DOHH2 (cell line): Measurements from ENCODE around the gene ITPR1.

ENCODE experiments used
- H3F3A ChIP-seq: fragments of 200-600 bp; sonication (generic), shearing (Covaris generic); 2 replicates; pipeline ENCODE4 v1.6.0; 2016; ENCODE audit warnings: antibody characterized with exemption, mild to moderate bottlenecking; ENCODE audit not compliant: control insufficient read depth, insufficient read depth
- H3K27ac ChIP-seq: fragments of 200-600 bp; sonication (generic); 2 replicates; pipeline ENCODE4 v1.5.1; 2014; ENCODE audit warnings: low read depth, mild to moderate bottlenecking, low read length, moderate library complexity
- H3K27me3 ChIP-seq: fragments of 200-600 bp; sonication (generic); 2 replicates; pipeline ENCODE4 v1.6.1; 2014; ENCODE audit warnings: mild to moderate bottlenecking, low read length, mixed read lengths; ENCODE audit not compliant: control insufficient read depth
- H3K36me3 ChIP-seq: fragments of 200-600 bp; sonication (generic); 2 replicates; pipeline ENCODE4 v1.6.1; 2014; ENCODE audit warnings: mild to moderate bottlenecking, low read length, moderate library complexity, mixed read lengths; ENCODE audit not compliant: control insufficient read depth
- H3K4me1 ChIP-seq: fragments of 200-600 bp; sonication (generic); 2 replicates; pipeline ENCODE4 v1.6.1; 2014; ENCODE audit warnings: mild to moderate bottlenecking, low read length, mixed read lengths; ENCODE audit not compliant: control insufficient read depth
- H3K4me2 ChIP-seq: fragments of 200-600 bp; sonication (generic); 2 replicates; pipeline ENCODE4 v1.6.0; 2014; ENCODE audit warnings: mild to moderate bottlenecking, low read length, moderate library complexity
- H3K4me3 ChIP-seq: fragments of 200-600 bp; sonication (generic); 2 replicates; pipeline ENCODE4 v1.5.1; 2014; ENCODE audit warnings: mild to moderate bottlenecking, low read length, mixed read lengths
- H3K79me2 ChIP-seq: fragments of 200-600 bp; sonication (generic); 2 replicates; pipeline ENCODE4 v1.6.1; 2014; ENCODE audit warnings: mild to moderate bottlenecking, low read length, mixed read lengths; ENCODE audit not compliant: control insufficient read depth
- H3K9me2 ChIP-seq: fragments of 200-600 bp; sonication (generic); replicated peaks from 2 replicates; pipeline ENCODE4 v1.6.1; 2014; ENCODE audit warnings: mild to moderate bottlenecking, low read length, mixed read lengths; ENCODE audit not compliant: control insufficient read depth
- H3K9me3 ChIP-seq: fragments of 200-600 bp; sonication (generic); 2 replicates; pipeline ENCODE4 v1.6.1; 2014; ENCODE audit warnings: antibody characterized with exemption, low read length, mixed read lengths; ENCODE audit not compliant: control insufficient read depth, insufficient read depth
- H4K20me1 ChIP-seq: fragments of 200-600 bp; sonication (generic); 2 replicates; pipeline ENCODE4 v1.6.0; 2014; ENCODE audit warnings: low read depth, mild to moderate bottlenecking, antibody characterized with exemption, low read length, moderate library complexity; ENCODE audit not compliant: control insufficient read depth, insufficient read depth
- CTCF ChIP-seq: fragments of 200-600 bp; sonication (generic); IDR thresholded peaks from one replicate; pipeline ENCODE4 v1.5.1; 2014; ENCODE audit warnings: antibody characterized with exemption, mild to moderate bottlenecking, low read depth, low read length; ENCODE audit not compliant: poor library complexity, severe bottlenecking
- EZH2phosphoT487 ChIP-seq: fragments of 200-600 bp; sonication (generic); IDR thresholded peaks from 2 replicates; pipeline ENCODE4 v1.6.1; 2017; ENCODE audit warnings: borderline replicate concordance, mild to moderate bottlenecking, antibody characterized with exemption, low read length, moderate library complexity, mixed read lengths

ITPR1 gene

GRCh38 chr3:4497843-4498324 lies 4.7 kb downstream of the ITPR1 start:
- H3K9me3 ChIP-seq = no peaks in the 10 kb centered on the region
- TF ChIP-seq CTCF (no peak), EZH2phosphoT487 (no peak)
- H3K27ac ChIP-seq = no peak overlapping the region
- H4K20me1 ChIP-seq = no peaks in the 10 kb centered on the region
- no peaks in the 10 kb centered on the region for H3K27me3 ChIP-seq
- H3K4me1 ChIP-seq = peaks cover 50% of the 10 kb centered on the region
- H3K36me3 ChIP-seq = peaks cover 35% of the 10 kb centered on the region
- H3K79me2 ChIP-seq = peaks cover 34% of the 10 kb centered on the region
- H3K4me3 ChIP-seq = no peak overlapping the region
- peaks cover 22% of the 10 kb centered on the region for H3F3A ChIP-seq
- H3K9me2 ChIP-seq = no peaks in the 10 kb centered on the region
- no peak overlapping the region for H3K4me2 ChIP-seq

GRCh38 chr3:4498446-4498845 lies 5.3 kb downstream of the ITPR1 start:
- TF ChIP-seq CTCF = no peak
- no peak for TF ChIP-seq EZH2phosphoT487
- peaks cover 37% of the 10 kb centered on the region for H3K36me3 ChIP-seq
- no peak overlapping the region for H3K4me3 ChIP-seq
- peaks cover 22% of the 10 kb centered on the region for H3F3A ChIP-seq
- H3K9me3 ChIP-seq = no peaks in the 10 kb centered on the region
- H3K79me2 ChIP-seq = peaks cover 33% of the 10 kb centered on the region
- H3K4me2 ChIP-seq = no peak overlapping the region
- peaks cover 56% of the 10 kb centered on the region for H3K4me1 ChIP-seq
- no peak overlapping the region for H3K27ac ChIP-seq
- no peaks in the 10 kb centered on the region for H3K9me2 ChIP-seq
- no peaks in the 10 kb centered on the region for H3K27me3 ChIP-seq
- H4K20me1 ChIP-seq = no peaks in the 10 kb centered on the region

GRCh38 chr3:4501437-4501836 lies 8.3 kb downstream of the ITPR1 start:
- peaks cover 28% of the 10 kb centered on the region for H3K36me3 ChIP-seq
- peak overlapping the region; percentile 5; the same call in 1 of the 2 replicates for H3K27ac ChIP-seq
- H4K20me1 ChIP-seq = no peaks in the 10 kb centered on the region
- H3K9me3 ChIP-seq = no peaks in the 10 kb centered on the region
- TF ChIP-seq EZH2phosphoT487 (no peak), CTCF (no peak)
- no peak overlapping the region for H3K4me2 ChIP-seq
- H3K79me2 ChIP-seq = peaks cover 37% of the 10 kb centered on the region
- H3K4me1 ChIP-seq = peaks cover 61% of the 10 kb centered on the region
- no peak overlapping the region for H3K4me3 ChIP-seq
- H3K27me3 ChIP-seq = no peaks in the 10 kb centered on the region
- peaks cover 7% of the 10 kb centered on the region; the same call in 1 of the 2 replicates for H3F3A ChIP-seq
- H3K9me2 ChIP-seq = no peaks in the 10 kb centered on the region
